ENCODE data around the gene GPER1.
A peak's percentile ranks its signal among the peaks of the same experiment; 100 is the strongest.
"Not testable (repeated sequence)": the region's sequence is repeated elsewhere in the genome, so short reads cannot be mapped to it uniquely, and the experiment has no call there.

Gene GPER1

DNA sequence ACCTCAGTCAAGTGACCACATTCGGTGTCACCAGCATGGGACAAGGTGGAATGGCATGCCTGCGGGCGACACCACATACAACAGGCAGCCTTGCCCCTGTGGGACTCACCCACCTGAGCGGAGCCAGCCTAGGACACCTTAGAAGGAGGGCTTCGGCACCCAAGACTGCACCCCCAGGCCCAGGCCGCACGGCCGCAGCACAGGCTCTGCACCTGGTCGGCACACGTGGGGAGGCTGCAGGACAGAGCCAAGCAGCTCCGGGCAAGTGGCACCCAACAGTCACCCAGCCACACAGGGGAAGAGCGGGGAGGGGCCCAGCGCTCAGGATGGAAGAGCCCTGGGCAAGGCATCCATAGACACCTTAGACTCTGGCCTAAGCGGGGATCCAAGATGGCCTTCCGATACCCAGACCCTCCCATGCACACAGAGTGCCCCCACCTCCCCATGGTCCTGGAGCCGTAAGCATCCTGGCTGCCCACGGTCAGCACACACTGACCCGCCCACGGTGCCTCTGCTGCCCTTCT is 16.1 kb upstream of the GPER1 start:
- DNase-seq: no peak

DNA sequence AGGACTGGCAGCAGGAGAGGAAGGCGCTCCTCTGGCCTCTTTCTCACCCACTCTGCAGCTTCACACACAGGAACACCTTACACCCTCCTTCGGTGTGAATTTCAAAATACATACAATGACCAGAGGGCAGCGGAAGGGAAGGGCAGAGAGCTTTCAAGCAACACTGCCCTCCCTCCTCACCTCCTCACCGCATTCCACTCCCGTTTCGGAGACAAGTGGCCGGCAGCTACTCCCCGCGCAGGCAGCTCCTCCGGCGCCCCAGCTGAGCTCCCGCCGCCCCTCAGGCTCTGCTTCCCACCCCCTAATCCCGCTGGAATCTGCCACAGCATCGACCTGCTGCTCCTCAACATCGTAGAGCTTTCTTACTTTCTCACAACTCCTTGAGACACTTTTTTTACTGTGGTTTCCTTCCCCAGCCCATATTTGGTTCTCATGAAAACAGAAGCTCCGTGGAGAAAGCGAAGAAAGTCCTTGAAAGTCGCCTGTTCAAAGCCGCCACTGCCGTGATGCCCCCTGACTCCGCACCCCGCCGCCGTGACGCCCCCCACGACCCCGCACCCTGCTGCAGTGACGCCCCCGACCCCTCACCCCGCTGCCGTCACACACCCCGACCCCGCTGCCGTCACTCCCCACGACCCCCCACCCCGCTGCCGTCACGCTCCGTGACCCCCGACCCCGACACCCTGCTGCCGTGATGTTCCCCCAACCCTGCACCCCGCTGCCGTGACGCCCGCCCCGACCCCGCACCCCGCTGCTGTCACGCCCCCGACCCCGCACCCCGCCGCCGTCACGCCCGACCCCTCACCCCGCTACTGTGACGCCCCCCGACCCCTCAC is 14.6 kb upstream of the GPER1 start:
- DNase-seq: no peak

DNA sequence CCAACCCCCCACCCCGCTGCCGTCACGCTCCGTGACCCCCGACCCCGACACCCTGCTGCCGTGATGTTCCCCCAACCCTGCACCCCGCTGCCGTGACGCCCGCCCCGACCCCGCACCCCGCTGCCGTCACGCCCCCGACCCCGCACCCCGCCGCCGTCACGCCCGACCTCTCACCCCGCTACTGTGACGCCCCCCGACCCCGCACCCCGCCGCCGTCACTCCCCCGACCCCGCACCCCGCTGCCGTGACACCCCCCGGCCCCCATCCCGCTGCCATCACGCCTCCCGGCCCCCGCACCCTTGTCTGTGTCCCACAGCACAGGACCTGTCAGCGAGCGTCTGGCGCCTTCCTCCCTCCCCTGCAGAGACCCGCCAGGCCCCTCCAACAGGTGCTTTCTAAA is 13.9 kb upstream of the GPER1 start:
- not testable (repeated sequence) for DNase-seq

DNA sequence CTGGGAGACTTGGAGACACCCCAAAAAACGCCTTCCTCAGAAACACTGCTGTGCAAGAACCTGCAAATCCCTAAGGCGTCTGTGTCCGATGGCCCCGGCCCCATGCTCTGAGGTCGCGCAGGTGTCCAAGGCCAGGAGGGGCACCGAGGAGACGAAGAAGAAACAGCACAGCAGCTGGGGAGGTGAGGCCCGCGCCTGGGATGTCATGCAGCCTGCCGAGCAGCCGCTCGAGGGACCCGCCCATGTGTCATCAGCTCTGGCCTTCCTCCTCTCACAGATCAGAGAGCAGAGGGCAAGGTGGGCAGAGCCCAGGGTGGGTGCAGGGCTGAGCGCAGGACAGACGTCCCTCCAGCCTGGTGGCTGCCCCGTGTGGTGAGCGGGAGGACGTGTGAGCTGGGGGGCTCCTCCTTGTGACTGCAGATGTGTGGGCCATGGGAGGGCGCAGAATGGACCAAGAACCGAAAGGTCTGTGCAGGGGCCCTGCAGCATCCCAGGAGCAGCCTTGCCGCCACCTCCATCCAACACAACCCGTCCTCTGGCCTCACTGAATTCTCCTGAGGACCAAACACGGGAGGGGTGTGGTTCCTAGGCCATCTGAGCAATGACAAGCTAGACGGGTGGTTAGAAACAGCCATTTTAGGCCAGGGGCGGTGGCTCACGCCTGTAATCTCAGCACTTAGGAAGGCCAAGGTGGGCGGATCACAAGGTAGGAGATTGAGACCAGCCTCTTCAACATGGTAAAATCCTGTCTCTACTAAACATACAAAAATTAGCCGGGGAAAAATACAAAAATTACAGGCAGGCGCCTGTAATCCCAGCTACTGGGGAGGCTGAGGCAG is 13.1 kb upstream of the GPER1 start:
- no peak for DNase-seq

DNA sequence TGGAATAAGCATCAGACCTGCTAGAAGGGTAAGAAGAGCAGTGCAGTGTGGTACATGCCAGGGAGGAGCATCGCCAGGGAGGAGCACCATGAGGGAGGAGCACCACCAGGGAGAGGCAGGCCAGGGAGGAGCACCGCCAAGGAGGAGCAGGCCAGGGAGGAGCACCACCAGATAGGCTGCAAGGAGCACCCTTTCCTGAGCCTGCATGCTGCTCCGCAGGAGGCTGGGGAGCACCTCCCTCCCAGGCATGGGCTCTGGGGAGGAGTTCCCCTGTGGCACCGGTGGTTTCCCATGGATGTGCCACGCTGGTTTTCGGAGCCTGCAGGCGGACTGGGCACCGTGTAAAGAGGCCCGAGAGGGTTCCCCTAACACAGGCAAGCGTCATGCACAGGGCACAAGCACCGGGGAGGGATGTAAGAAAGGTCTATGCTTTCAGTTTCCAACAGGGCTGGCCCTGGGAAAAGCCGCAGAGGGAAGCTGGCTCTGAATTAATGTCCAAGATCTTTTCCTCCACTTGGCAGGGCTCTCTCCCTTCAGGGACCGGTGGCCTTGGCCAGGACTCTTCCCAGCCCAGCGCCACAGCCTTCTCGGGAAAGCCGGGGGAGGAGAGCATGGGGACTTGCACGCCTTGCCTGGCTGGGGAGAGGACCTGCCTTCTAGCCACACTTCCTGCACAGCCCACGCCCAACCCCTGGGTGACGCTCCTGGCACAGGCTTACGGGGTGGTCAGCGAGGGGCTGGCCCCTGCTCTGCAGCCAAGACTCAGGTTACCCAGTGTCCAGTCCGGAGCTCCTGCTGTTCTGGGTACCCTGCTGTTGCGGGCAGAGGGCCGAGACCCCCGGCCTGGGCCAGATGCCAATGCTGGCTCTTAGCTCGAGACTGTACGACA is 11.5 kb upstream of the GPER1 start:
- DNase-seq: no peak

DNA sequence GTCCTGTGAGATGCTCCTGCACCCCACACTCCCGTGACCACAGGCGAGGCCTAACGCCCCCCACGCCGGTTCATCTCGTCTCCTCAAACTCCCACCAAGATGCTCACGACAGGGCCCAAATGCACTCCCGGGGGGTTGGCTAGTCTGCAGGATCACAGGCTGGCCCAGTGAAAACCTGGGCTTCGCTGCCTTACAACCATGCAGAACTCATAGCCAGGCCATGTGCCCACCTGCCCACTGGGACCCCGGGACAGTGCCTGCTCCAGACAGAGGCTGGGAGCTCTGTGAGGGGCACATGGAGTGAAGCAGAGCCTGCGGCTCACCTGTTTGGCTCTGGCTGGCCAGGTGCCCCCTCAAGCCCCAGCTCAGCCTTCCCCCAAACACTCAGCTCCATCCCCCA is 9.4 kb upstream of the GPER1 start:
- no peak for DNase-seq

DNA sequence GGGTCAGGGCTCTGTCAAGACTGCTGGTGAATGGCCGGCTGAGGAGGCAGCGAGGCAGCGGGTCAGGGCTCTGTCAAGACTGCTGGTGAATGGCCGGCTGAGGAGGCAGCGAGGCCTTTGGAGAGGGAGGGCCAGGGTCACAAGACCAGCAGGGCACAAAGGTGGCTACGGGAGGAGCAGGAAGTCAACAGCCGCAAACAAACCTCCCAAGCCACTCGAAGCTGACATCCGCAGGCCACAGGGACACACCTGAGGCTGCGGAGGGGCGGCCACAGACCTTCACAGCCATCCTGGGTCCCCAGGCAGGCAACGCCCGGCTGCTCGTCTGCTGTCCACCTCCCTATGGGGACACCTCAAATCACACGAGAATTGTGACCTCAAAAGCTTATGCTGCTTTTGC is 8.9 kb upstream of the GPER1 start:
- DNase-seq: no peak

DNA sequence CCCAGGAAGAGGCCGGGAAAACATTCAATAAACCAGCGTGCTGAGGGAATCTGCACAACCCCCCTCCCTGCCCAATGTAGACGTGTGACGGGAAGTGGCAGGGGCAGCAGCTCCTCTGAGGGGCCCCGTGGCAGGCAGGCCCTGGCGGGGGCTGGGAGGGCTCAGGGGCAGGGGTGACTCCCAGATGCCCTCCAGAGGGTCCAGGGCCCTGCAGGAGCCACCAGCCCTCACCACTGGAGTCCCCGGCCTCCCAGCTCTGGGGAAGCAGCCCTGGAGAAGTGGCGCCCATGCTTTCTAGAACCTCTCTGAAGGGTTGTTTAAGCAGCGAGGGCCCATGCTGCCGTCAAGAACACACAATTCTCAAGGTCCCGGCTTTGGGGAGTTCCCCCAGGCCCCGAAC is 8.4 kb upstream of the GPER1 start:
- DNase-seq: no peak

DNA sequence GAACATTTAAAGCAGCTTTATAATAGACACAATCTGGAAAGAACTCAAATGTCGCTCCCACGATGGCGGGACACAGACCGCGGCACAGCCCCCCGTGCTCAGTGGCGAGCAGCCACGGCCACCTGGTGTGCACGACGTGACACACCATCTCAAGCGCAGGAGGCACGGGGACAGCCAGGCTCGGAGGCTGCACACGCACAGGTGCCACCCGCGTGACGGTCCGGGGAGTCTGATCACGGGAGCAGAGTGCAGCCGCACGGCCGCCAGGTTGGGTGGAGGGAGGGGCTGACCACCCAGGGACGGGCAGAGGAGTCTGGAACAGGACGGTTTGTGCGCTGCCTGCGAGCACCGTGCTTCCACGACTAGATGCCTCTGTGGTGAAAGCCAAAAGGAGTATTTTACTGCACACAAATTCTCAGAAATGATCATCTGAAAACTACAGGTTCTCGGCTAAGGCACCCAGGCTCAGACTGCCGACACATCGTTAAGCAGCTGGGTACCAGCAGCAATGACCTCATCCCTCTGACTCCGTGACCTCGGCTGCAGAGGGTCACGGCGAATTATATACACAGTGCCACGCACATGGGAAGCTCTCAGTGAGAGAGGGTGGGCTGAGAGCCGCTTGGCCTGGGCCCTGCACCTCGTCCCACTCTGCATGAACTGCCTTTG is 7.5 kb upstream of the GPER1 start:
- no peak for DNase-seq

DNA sequence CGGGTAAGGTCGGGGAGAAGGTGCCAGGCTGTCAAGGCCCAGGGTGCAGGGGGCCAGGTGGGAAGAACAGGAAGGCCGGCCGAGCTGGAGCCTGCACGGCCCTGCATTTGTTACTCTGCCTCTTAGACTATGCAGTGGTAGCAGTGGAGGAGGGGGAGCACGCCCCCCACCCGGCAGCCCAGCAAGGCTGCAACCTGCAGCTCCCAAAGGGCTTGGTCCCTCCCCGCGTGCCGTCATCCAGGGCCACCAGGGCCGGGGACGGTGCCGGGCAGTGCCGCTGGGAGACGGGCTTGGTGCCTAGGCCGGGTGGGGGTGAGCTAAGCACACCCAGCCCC is 7.0 kb upstream of the GPER1 start:
- DNase-seq: no peak

DNA sequence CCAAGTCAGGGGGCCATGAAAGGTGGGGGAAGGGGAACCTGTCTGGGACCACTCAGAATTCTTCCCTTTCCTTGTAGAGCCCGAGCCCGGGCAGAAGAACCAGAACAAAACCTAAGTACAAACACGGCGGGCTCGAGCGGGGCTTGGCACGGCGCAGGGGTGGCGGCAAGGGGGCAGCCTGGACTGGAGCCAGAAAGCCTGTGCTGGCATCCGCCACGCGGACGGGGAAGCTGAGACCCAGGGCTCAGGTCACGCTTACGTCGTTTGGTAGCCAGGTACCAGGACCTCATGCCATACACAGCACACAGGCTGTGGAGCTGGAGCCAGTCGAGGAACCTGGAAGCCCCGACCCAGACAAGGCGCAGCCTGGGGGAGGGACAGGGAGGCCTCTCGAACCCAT is 6.6 kb upstream of the GPER1 start:
- DNase-seq: no peak

DNA sequence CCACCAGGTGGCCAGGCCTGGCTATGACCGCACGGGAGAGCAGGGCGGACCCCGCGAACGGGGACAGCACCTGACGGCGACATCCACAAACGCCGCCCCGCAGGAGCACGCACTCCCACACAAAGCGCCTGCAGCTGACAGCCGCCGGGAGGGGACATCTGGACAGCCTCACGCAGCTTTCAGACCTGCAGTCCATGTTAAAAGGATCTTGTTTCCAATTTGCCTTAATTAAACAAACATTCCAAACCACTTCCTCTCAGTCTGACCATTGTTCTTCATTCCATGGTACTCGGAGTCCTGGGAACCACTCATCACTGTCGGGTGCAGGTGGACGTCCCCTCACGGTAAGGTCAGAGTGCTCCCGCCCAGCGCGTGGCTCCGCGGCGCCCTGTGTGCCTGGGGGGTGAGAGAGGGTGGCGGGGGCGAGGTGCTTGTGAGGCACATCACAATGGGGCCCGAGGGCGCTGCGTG is 5.9 kb upstream of the GPER1 start:
- DNase-seq: no peak

DNA sequence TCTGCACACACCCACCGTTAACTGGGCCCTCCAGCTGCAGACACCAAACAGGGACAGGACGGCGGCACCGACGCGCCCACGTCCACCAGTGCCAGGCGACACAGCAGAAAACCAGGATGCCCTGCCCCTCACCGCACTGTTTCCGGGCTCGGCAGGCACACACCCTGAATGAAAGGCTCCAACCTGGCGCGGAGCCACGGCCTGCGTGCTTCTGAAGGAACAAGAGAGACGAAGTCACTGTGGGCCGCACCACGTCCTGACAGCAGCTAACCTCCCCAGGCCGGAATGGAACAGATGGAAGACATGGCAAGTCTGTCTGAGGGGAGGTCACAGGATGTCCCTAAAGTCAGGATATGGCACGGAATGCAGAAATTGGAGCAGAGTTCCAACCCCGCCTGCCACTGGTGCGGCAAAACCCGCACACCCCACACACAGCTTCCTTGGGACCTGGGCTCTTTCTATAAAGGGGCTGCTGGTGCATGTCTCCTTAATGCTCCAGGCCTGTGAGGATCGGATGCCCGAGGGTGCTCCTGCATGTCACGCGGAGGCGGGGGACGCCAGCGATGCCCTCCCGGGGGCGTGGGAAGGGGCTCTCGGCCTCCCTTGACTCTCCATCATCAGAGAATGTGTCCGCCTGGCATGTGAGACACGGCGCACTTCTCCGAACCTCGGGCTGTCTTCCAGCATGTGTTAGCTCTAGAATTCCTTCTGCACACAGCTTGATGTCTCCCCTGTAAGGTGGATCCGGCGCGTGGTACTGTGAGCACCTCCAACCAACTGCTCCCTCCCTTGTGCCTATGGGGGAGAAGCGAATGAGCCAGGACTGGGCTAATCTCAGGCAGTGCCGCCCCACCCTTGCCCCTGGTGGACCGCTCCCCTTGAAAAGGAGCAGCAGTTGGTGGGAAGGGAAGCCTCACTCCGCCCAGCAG is 3.9 kb upstream of the GPER1 start:
- no peak for DNase-seq

DNA sequence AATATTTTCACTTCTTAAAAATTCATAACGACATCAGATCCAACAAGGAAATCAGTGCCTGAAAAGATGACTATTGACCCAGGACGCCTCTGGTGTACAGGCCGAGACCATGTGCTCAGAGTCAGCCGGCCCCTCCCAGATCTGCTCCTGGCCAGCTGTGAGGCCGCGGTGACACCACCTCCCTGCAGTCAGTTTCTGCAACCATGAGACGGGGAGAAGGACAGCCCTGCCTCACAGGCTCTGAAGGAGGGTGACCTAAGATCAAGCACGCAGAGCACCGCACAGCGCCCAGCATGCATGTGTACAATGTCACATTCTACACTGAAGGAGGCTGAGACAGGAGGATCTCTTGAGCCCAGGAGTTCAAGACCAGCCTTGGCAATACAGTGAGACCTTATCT is 2.6 kb upstream of the GPER1 start:
- no peak for DNase-seq

DNA sequence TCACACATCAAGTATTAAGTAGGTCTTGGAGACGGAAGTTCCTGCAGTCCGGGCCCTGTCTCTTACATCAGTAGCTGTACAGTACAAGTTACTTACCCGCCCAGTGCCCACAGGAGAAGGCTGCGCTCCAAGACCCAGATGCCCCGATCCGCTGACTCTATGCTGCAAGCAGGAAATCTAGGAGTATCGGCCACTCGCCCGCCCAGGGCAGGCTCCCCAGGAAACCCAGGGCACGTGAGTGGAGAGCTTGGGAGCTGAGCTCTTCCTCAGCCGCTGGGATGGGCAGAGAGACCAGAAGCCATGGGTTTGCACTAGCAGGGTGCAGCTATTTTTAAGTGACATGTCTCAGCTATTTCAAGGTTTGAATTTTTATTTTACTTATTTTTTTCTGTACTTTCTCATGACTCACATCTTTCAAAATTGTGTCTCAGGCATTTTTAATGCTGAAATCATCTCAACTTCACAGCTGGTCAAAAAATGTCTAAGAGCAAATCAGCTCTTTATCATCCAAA is 1.9 kb upstream of the GPER1 start:
- DNase-seq: no peak

DNA sequence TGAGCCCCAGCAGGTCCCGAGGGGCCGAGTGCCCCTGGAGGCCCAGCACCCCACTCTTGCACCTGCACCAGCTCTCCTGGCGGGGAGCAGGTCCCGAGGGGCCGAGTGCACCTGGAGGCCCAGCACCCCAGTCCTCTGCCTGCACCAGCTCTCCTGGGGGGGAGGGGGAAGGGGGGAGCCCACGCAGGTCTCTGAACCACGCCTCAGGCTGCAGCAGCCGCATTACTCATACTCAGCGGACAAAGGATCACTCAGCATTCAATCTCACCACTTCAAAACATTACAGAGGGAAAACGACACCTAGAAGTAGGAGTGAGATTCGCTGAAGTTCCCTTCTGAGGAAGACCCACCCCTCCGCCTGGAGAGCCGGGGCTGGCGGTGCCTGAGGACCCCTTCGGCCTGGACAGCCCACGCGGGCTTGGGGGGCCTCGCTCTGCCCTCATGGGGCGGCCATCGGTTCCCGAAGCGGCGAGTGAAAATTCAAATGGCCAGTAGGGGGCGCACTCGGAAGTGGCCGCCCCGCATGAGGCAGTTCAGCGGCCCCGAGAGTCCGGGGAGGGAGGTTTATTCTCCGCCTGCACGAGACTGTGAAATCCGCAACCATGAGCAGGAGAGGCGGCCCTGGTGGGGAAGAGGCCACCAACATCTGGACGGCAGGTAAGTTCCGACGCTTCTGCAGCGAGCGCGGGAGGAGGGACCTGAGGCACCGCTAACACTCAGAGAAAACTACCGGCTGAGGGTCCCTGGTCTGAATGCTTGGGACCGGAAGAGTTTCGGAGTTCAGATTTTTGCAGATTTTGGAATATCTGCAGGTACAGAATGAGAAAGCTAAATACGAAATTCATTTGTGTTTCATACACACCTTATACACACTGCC is 1.1 kb upstream of the GPER1 start:
- peak; percentile 73 for DNase-seq

DNA sequence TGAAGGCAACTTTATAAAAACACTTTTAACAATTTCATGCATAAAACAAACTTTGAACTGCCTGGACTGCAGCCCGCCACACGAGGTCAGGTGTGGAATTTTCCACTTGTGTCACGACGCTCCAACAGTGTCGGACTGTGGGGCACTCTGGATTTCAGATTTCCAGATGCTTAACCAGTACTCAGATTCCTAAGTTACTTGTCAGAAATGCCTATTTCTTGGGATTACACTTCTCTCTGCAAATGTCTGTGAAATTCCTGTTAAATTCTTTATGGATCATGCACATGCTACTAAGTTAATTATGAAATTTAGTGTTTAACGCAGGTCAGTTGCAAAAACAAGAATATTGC is 473 bp upstream of the GPER1 start:
- no peak for DNase-seq

DNA sequence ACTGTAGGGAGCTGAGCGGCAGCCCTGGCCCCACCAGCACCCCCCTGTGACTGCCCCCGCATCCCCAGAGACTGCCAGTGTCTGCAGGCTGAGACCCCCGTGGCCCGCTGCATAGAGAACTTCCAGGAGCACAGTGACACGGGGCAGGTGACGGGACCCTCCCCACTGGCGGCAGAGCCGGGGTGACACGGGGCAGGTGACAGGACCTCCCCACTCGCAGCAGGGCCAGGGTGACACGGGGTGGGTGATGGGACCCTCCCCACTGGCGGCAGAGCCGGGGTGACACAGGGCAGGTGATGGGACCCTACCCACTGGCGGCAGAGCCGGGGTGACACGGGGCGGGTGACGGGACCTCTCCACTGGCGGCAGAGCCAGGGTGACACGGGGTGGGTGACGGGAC is 2.3 kb downstream of the GPER1 start:
- no peak for DNase-seq

DNA sequence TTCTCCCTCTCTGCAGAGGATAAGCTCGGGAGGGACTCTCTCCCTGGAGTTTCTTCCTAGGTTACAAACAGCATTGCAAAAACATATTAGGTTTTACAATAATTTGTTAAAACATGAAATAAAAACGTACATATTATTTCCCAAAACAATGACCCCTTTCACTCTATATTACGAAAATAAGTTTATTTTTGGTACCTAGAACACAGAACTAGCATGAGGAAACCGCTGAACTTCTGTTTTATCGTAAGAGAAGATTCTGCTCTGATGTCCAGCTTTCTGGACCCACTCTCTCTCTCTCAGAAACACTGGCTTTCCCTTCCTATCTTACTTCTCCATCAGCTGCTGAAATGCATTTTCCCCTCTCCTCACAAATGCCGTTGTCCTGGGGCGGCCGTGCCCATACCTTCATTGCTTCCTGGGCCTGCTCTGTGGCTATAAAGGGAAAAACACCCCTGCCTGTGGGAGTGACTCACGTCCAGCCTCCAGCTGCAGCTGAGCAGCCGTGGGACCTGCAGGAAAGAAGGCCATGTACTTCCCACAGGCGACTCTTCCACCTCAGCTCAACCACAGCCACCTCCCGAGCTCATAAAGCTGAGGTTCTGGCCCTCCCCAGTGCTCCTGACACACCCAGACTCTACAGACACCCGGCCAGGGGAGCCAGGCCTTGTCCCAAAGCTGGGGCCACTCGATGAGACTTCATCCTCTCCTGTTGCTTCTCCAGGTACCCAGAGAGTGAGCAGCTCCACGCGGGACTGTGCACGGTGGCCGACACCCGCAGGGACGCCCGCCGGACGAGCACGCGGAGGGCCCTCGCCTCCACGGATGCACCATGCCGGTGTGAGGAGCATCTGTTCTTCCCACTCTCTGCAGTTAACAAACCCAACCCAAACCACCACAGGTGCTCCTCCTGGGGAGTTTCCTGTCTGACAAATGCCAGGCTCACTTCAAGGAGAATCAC is 3.1 kb downstream of the GPER1 start:
- no peak for DNase-seq

All from activated naive CD4-positive, alpha-beta T cell treated with Interleukin-2 at 50 U/mL for 16 hours (primary cell).